ENCODE results near the gene KLRF1.

DNA sequence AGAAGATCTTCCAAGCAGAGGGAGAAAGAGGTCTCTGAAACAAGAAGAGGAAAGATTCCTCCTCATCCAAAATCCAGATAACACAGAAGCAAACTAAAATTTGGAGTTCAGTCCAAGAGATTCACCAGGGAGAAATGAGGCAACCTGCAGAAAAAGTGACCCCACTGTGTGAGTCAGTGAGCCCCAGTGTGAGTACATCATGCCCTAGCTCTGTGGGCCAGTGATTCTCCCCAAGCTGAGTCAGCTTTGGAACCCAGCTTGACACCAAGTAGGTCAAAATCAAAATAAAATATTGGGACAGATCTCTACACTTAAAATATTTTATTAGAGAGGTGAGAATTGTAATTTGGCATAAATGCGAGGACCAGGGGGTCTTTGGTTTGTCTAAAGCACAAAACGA lies 24.6 kb downstream of the KLRF1 start:
- TF ChIP-seq, protein P1, sequence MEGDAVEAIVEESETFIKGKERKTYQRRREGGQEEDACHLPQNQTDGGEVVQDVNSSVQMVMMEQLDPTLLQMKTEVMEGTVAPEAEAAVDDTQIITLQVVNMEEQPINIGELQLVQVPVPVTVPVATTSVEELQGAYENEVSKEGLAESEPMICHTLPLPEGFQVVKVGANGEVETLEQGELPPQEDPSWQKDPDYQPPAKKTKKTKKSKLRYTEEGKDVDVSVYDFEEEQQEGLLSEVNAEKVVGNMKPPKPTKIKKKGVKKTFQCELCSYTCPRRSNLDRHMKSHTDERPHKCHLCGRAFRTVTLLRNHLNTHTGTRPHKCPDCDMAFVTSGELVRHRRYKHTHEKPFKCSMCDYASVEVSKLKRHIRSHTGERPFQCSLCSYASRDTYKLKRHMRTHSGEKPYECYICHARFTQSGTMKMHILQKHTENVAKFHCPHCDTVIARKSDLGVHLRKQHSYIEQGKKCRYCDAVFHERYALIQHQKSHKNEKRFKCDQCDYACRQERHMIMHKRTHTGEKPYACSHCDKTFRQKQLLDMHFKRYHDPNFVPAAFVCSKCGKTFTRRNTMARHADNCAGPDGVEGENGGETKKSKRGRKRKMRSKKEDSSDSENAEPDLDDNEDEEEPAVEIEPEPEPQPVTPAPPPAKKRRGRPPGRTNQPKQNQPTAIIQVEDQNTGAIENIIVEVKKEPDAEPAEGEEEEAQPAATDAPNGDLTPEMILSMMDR (IDR thresholded peaks at IDR 0.05; ENCODE audit: poor library complexity): no peak
- no peak for TF ChIP-seq EZH2phosphoT487 (IDR thresholded peaks at IDR 0.05; ENCODE audit: low read depth, severe bottlenecking, unreplicated experiment)
